K562 (cell line): ENCODE results near the gene TMEM138. TPM values are rescaled to one million over a fixed set of nuclear protein-coding genes. Genes with fewer than 3 reads are reported as not detected.

Source experiments
- AFF4 ChIP-seq: sonication (generic); formaldehyde crosslinking; IDR thresholded peaks from 2 replicates; pipeline ENCODE4 v1.8.0; 2023; ENCODE audit warnings: mild to moderate bottlenecking, missing genetic modification reagents
- CEBPG ChIP-seq, 3 experiments: fragments of 200-800 bp in 1 of 3; sonication (Bioruptor generic) in 1 of 3; sonication (generic) in 1 of 3; formaldehyde crosslinking in 1 of 3; IDR thresholded peaks in 2 of 3; conservative IDR thresholded peaks in 1 of 3; 2 replicates each; pipeline versions ENCODE4 v1.6.1 to v1.8.0; 2016 to 2022; ENCODE audit warnings: missing compliant biosample characterization in 2 of 3, missing genetic modification characterization in 2 of 3, mild to moderate bottlenecking in 1 of 3, missing genetic modification reagents in 1 of 3
- CTCF ChIP-seq, 3 experiments: IDR thresholded peaks in 2 of 3; conservative IDR thresholded peaks in 1 of 3; 2 replicates each; pipeline ENCODE4 v1.5.1; 2011 to 2012; ENCODE audit warnings: low read length in 3 of 3, mild to moderate bottlenecking in 3 of 3, control low read depth in 2 of 3, improper control_type of control experiment in 1 of 3, inconsistent platforms in 1 of 3, low read depth in 1 of 3, mixed read lengths in 1 of 3, moderate library complexity in 1 of 3; ENCODE audit not compliant: insufficient read depth in 2 of 3
- DDX20 ChIP-seq: fragments of 450-650 bp; IDR thresholded peaks from 2 replicates; pipeline ENCODE4 v1.6.1; 2016; ENCODE audit warnings: missing genetic modification characterization, low read depth, mild to moderate bottlenecking, missing compliant biosample characterization, moderate library complexity
- DNMT1 ChIP-seq: fragments of 450-650 bp; IDR thresholded peaks from 2 replicates; pipeline ENCODE4 v1.6.1; 2016; ENCODE audit warnings: antibody characterized with exemption, mild to moderate bottlenecking
- GABPB1 ChIP-seq: sonication (generic); formaldehyde crosslinking; IDR thresholded peaks from 2 replicates; pipeline ENCODE4 v1.8.0; 2022; ENCODE audit warnings: mild to moderate bottlenecking, missing genetic modification reagents
- ILK ChIP-seq: fragments of 450-650 bp; IDR thresholded peaks from 2 replicates; pipeline ENCODE4 v1.6.1; 2016; ENCODE audit warnings: missing genetic modification characterization, low read depth, mild to moderate bottlenecking, missing compliant biosample characterization, moderate library complexity, borderline replicate concordance
- KAT8 ChIP-seq: fragments of 450-650 bp; IDR thresholded peaks from 2 replicates; pipeline ENCODE4 v1.6.1; 2016; ENCODE audit warnings: low read depth, mild to moderate bottlenecking
- KLF16 ChIP-seq: IDR thresholded peaks from 2 replicates; pipeline ENCODE4 v1.6.1; 2016; ENCODE audit warnings: antibody characterized with exemption
- MTA3 ChIP-seq: fragments of 450-650 bp; formaldehyde crosslinking; IDR thresholded peaks from 2 replicates; pipeline ENCODE4 v1.6.1; 2017; ENCODE audit warnings: mild to moderate bottlenecking, borderline replicate concordance
- PHF20 ChIP-seq: fragments of 450-650 bp; IDR thresholded peaks from 2 replicates; pipeline ENCODE4 v1.6.1; 2018; ENCODE audit not compliant: partially characterized antibody
- PHF8 ChIP-seq: fragments of 200-600 bp; sonication (generic); IDR thresholded peaks from 2 replicates; pipeline ENCODE4 v1.6.1; 2012; ENCODE audit warnings: mixed run types, mild to moderate bottlenecking, inconsistent platforms, low read length, moderate library complexity, borderline replicate concordance
- POLR2AphosphoS2 ChIP-seq: IDR thresholded peaks from 2 replicates; pipeline ENCODE4 v1.6.1; 2012; ENCODE audit warnings: low read length, improper control_type of control experiment
- RCOR1 ChIP-seq, 2 experiments: IDR thresholded peaks; 2 replicates each; pipeline ENCODE4 v1.6.1; 2012; ENCODE audit warnings: low read depth in 2 of 2, low read length in 2 of 2, borderline replicate concordance in 1 of 2, improper control_type of control experiment in 1 of 2
- SMARCC2 ChIP-seq: fragments of 450-650 bp; IDR thresholded peaks from 2 replicates; pipeline ENCODE4 v1.6.1; 2017; ENCODE audit warnings: antibody characterized with exemption, moderate library complexity, mild to moderate bottlenecking, low read depth
- TAF9B ChIP-seq: fragments of 450-650 bp; IDR thresholded peaks from 2 replicates; pipeline ENCODE4 v1.6.1; 2018; ENCODE audit warnings: mild to moderate bottlenecking; ENCODE audit not compliant: partially characterized antibody
- THAP7 ChIP-seq: fragments of 250-450 bp; sonication (Bioruptor Pico); IDR thresholded peaks from 2 replicates; pipeline ENCODE4 v1.5.0; 2021
- THRAP3 ChIP-seq: fragments of 450-650 bp; IDR thresholded peaks from 2 replicates; pipeline ENCODE4 v1.6.1; 2016; ENCODE audit warnings: mild to moderate bottlenecking, inconsistent platforms, borderline replicate concordance
- ZNF217 ChIP-seq: sonication (generic); formaldehyde crosslinking; IDR thresholded peaks from 2 replicates; pipeline ENCODE4 v1.8.0; 2022; ENCODE audit warnings: mild to moderate bottlenecking, missing genetic modification reagents
- ZNF274 ChIP-seq: IDR thresholded peaks from 2 replicates; pipeline ENCODE4 v1.6.1; 2011; ENCODE audit warnings: low read depth, mild to moderate bottlenecking, low read length, moderate library complexity, borderline replicate concordance
- ZNF354B ChIP-seq: fragments of 250-450 bp; sonication (Bioruptor Pico); IDR thresholded peaks from 2 replicates; pipeline ENCODE4 v1.4.0; 2020
- ZNF444 ChIP-seq: fragments of 250-450 bp; sonication (Bioruptor Pico); IDR thresholded peaks from 2 replicates; pipeline ENCODE4 v1.4.0; 2020; ENCODE audit warnings: mild to moderate bottlenecking, moderate library complexity
- polyA plus RNA-seq, 8 experiments: library from polyadenylated mRNA; depleted of rRNA in 4 of 8; stranded (reverse) in 5 of 8; unstranded in 3 of 8; fragments of >200 nt; fragmentation: Nextera tagmentation in 2 of 8; fragmentation: Illumina TruSeq in 1 of 8; extraction: Ambion mirVana in 2 of 8; extraction: Trizol in 1 of 8; gene quantifications; 2 replicates each; pipeline versions ENCODE4 v1.2.1 to v1.2.3, GENCODE V29; 2011 to 2014; ENCODE audit warnings: inconsistent platforms in 1 of 8, missing spikeins in 1 of 8
- total RNA-seq, 7 experiments: library from RNA; depleted of rRNA in 6 of 7; stranded (reverse); fragments of >200 nt in 6 of 7; fragmentation: Illumina TruSeq in 2 of 7; extraction: Trizol in 2 of 7; gene quantifications; 2 replicates each; pipeline versions ENCODE4 v1.2.1 to v1.2.3, GENCODE V29; 2011 to 2021; ENCODE audit warnings: low replicate concordance in 1 of 7

The TMEM138 gene
- total and polyA plus RNA-seq, 9 of the 15 experiments (the other 6 are each of a cell fraction or from before 2014, with no cell fraction given), result 23.2 to 168 (median 63.1) TPM

GRCh38 chr11:61336171-61336935 lies 25.8 kb upstream of the TMEM138 start (continued):
- TF ChIP-seq DDX20 (tag), result no peak
- TF ChIP-seq ZNF217 (CRISPR knock-in tag), result no peak
- TF ChIP-seq GABPB1 (CRISPR knock-in tag), result peak; percentile 79
- no peak for TF ChIP-seq PHF20
- TF ChIP-seq THAP7, result no peak
- no peak for TF ChIP-seq CEBPG (CRISPR knock-in tag; IDR thresholded peaks at IDR 0.05)
- no peak for TF ChIP-seq CEBPG (tag; conservative IDR thresholded peaks at IDR 0.05 in 1 of 2, IDR thresholded peaks at IDR 0.05 in 1 of 2)
- TF ChIP-seq AFF4 (CRISPR knock-in tag), result no peak; the same call in 1 of the 2 replicates
- no peak for TF ChIP-seq KAT8
- TF ChIP-seq RCOR1 (IDR thresholded peaks at IDR 0.05; ENCODE audit: borderline replicate concordance in 1 of 2, low read depth in 2 of 2, low read length in 2 of 2), result peak in 1 of 2 experiments; percentile 67; a peak in 1 of 4 replicates
- TF ChIP-seq TAF9B, result no peak
- no peak for TF ChIP-seq ILK
- TF ChIP-seq PHF8, result no peak; the same call in 1 of the 2 replicates
- no peak for TF ChIP-seq ZNF274
- no peak for TF ChIP-seq ZNF354B (CRISPR knock-in tag)
- peak; percentile 96 to 98 (median 98) for TF ChIP-seq CTCF (IDR thresholded peaks at IDR 0.05 in 2 of 3, conservative IDR thresholded peaks at IDR 0.05 in 1 of 3; ENCODE audit: insufficient read depth in 2 of 3, low read depth in 1 of 3, low read length in 3 of 3)
- TF ChIP-seq DNMT1, result no peak
- no peak for TF ChIP-seq POLR2AphosphoS2
- no peak for TF ChIP-seq THRAP3
- TF ChIP-seq ZNF444, result no peak
- no peak for TF ChIP-seq SMARCC2
- peak; percentile 46; the same call in 1 of the 2 replicates for TF ChIP-seq KLF16
- no peak for TF ChIP-seq MTA3
